Measurements from ENCODE around the gene PUM2. TPM values are rescaled to one million over a fixed set of nuclear protein-coding genes. Genes with fewer than 3 reads are reported as not detected.

The PUM2 gene
- total and polyA plus RNA-seq, 2 of the 8 experiments (the other 6 are each of a cell fraction or from before 2014, with no cell fraction given): 46.6 to 114 TPM

DNA sequence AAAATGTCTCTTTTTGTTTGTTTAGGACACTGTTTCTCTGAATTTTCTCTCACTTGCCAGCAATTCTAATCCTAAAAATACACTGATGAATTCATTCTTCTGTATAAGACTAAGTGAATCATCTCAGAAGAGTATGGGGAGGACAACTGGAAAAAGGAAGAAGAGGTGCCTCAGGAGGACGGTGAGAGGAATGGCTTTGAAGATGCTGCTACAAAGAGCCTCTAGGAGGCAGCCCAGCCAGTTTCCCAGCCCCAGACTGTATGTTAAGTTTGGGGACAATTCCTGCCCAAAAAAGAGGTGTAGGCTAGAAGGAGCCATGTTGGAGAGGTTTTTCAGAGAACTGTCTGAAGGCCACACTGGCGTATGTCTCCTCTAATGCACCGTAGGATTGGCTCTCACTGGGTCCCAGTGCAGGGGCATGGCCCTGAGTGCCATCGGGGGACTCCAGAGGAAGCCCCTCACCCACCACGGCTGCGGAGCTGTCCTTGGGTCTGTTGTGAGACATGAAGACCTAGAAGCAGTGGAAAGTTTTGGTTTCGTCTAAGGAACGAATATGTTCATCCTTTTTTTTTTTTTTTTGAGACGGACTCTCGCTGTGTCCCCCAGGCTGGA lies 122.6 kb downstream of the PUM2 start:
- H3K4me1 ChIP-seq (replicated peaks in 1 of 4; ENCODE audit: control insufficient read depth in 3 of 4, insufficient read depth in 4 of 4, low read length in 3 of 4): peaks cover 6 to 16% (median 9%) of the 10 kb centered on the region in 4 experiments
- no peak overlapping the region for H4K91ac ChIP-seq (replicated peaks; ENCODE audit: insufficient read length, low read length)
- no peak overlapping the region for H3K4me2 ChIP-seq (ENCODE audit: insufficient read depth in 1 of 2, low read depth in 2 of 2, low read length in 2 of 2)
- no peak overlapping the region for H2BK12ac ChIP-seq (ENCODE audit: low read depth, low read length)
- WGBS, 2 experiments (ENCODE audit: extremely low coverage in 1 of 2, insufficient coverage in 1 of 2, insufficient read length in 1 of 2, insufficient replicate concordance in 2 of 2, low coverage in 1 of 2, low lambda C conversion rate in 2 of 2, missing lambda C conversion rate in 1 of 2): 88% methylated on average over 8 of the region's 10 CpGs; no CpG with 5 or more reads in 1 of the 2 experiments
- no peak overlapping the region for H2AK5ac ChIP-seq (ENCODE audit: low read depth, low read length)
- no peak overlapping the region for H3K23ac ChIP-seq (ENCODE audit: insufficient read length)
- H2BK120ac ChIP-seq (replicated peaks; ENCODE audit: low read depth, low read length): no peak overlapping the region
- H4K5ac ChIP-seq (ENCODE audit: insufficient read length, low read depth, low read length): no peak overlapping the region
- H2BK15ac ChIP-seq (ENCODE audit: low read length): peak overlapping the region; percentile 92; the same call in 1 of the 2 replicates
- H3K56ac ChIP-seq (replicated peaks; ENCODE audit: insufficient read length, low read depth, low read length): no peak overlapping the region
- no peaks in the 10 kb centered on the region for H3K9me3 ChIP-seq (ENCODE audit: insufficient read depth in 2 of 2, low read depth in 1 of 2, low read length in 1 of 2)
- peaks cover 0 to 7% (median 4%) of the 10 kb centered on the region in 4 experiments; a peak in 4 of 7 replicates for H3K27me3 ChIP-seq (replicated peaks in 1 of 4; ENCODE audit: control insufficient read depth in 3 of 4, extremely low read depth in 1 of 4, insufficient read depth in 3 of 4, low read length in 3 of 4)
- no peak overlapping the region for H2BK20ac ChIP-seq (ENCODE audit: low read length)
- H3K9ac ChIP-seq (replicated peaks in 1 of 4; ENCODE audit: extremely low read depth in 1 of 4, low read depth in 3 of 4, low read length in 3 of 4): no peak overlapping the region
- H2BK5ac ChIP-seq (ENCODE audit: low read depth, low read length): no peak overlapping the region
- H4K8ac ChIP-seq (ENCODE audit: extremely low read depth, insufficient read depth, low read length): no peak overlapping the region
- peak in 1 of 2 experiments; percentile 38 for DNase-seq (ENCODE audit: low read depth in 1 of 2, low spot score in 2 of 2)
- H3K14ac ChIP-seq (ENCODE audit: insufficient read length): no peak overlapping the region
- peaks cover 0 to 2% of the 10 kb centered on the region in 2 experiments; a peak in 2 of 4 replicates for H3K79me2 ChIP-seq (ENCODE audit: control insufficient read depth in 1 of 2, insufficient read depth in 2 of 2, low read length in 2 of 2)
- H3K23me2 ChIP-seq (ENCODE audit: low read depth, low read length): peaks cover 7% of the 10 kb centered on the region; the same call in 1 of the 2 replicates
- H3K4me3 ChIP-seq (ENCODE audit: extremely low read depth in 1 of 4, insufficient read depth in 2 of 4, low read depth in 3 of 4, low read length in 4 of 4): no peak overlapping the region
- ChIA-PET POLR2A (ENCODE audit: partially characterized antibody) (no interaction called here), CTCF (ENCODE audit: partially characterized antibody) (interaction anchor here (0.7 to 1.2 kb wide), 3 partner anchors 10 to 21 kb away, joined by 3 to 4 read pairs (median 4); no protein-coding TSS in a partner anchor)
- H3K27ac ChIP-seq (ENCODE audit: low read depth, low read length): no peak overlapping the region
- no peak for FAIRE-seq
- no peak overlapping the region for H3K18ac ChIP-seq (ENCODE audit: extremely low read depth, low read length)
- no peaks in the 10 kb centered on the region for H4K20me1 ChIP-seq (replicated peaks in 1 of 2; ENCODE audit: control insufficient read depth in 1 of 2, insufficient read depth in 2 of 2, low read length in 2 of 2)
- no peak overlapping the region for H2AFZ ChIP-seq (ENCODE audit: low read length)
- no peaks in the 10 kb centered on the region for H3K36me3 ChIP-seq (ENCODE audit: control insufficient read depth in 2 of 4, insufficient read depth in 4 of 4, low read length in 3 of 4)
- H3K4ac ChIP-seq (replicated peaks; ENCODE audit: insufficient read length, low read depth, low read length): no peak overlapping the region
- no peaks in the 10 kb centered on the region for H3K79me1 ChIP-seq (ENCODE audit: low read depth, low read length)
- TF ChIP-seq SAP30 (IDR thresholded peaks at IDR 0.05; ENCODE audit: insufficient read depth, insufficient replicate concordance, low read length): no peak
- TF ChIP-seq MAFK (IDR thresholded peaks at IDR 0.05; ENCODE audit: low read depth, low read length): no peak
- no peak for TF ChIP-seq ZNF274 (IDR thresholded peaks at IDR 0.05; ENCODE audit: borderline replicate concordance, extremely low read depth, low read length)
- TF ChIP-seq JUND (IDR thresholded peaks at IDR 0.05; ENCODE audit: low read length): no peak
- no peak for TF ChIP-seq FOSL1 (IDR thresholded peaks at IDR 0.05; ENCODE audit: insufficient read depth, low read depth, low read length)
- no peak for TF ChIP-seq ASH2L (IDR thresholded peaks at IDR 0.05; ENCODE audit: low read length)
- no peak for TF ChIP-seq GABPA (IDR thresholded peaks at IDR 0.05; ENCODE audit: borderline replicate concordance, insufficient read depth, low read length)
- TF ChIP-seq, protein P1, sequence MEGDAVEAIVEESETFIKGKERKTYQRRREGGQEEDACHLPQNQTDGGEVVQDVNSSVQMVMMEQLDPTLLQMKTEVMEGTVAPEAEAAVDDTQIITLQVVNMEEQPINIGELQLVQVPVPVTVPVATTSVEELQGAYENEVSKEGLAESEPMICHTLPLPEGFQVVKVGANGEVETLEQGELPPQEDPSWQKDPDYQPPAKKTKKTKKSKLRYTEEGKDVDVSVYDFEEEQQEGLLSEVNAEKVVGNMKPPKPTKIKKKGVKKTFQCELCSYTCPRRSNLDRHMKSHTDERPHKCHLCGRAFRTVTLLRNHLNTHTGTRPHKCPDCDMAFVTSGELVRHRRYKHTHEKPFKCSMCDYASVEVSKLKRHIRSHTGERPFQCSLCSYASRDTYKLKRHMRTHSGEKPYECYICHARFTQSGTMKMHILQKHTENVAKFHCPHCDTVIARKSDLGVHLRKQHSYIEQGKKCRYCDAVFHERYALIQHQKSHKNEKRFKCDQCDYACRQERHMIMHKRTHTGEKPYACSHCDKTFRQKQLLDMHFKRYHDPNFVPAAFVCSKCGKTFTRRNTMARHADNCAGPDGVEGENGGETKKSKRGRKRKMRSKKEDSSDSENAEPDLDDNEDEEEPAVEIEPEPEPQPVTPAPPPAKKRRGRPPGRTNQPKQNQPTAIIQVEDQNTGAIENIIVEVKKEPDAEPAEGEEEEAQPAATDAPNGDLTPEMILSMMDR (IDR thresholded peaks at IDR 0.05; ENCODE audit: control extremely low read depth in 1 of 3, insufficient read depth in 1 of 3, low read depth in 1 of 3, low read length in 3 of 3): peak in 2 of 3 experiments; percentile 26 to 30; a peak in 2 of 4 replicates
- TF ChIP-seq HDAC2 (IDR thresholded peaks at IDR 0.05; ENCODE audit: borderline replicate concordance in 1 of 2, low read depth in 2 of 2, low read length in 2 of 2): no peak

Measured in H1 (cell line).